ENCODE data around the gene TLR10. TPM values are rescaled to one million over a fixed set of nuclear protein-coding genes. Genes with fewer than 3 reads are reported as not detected.

TLR10 gene
- total RNA-seq, 2 experiments from 2014 or later, result 27.4 to 34.5 TPM

GRCh38 chr4:38734446-38734845 is 48.3 kb downstream of the TLR10 start:
- TF ChIP-seq CTCF (conservative IDR thresholded peaks at IDR 0.05; ENCODE audit: low read length) (no peak), EZH2phosphoT487 (IDR thresholded peaks at IDR 0.05; ENCODE audit: borderline replicate concordance, low read depth, low read length) (no peak)
- no peak overlapping the region for H2AFZ ChIP-seq (ENCODE audit: low read length)
- H3K4me2 ChIP-seq (ENCODE audit: low read length), result no peak overlapping the region
- no peaks in the 10 kb centered on the region for H3K4me1 ChIP-seq (ENCODE audit: insufficient read depth, low read length, poor library complexity, severe bottlenecking)
- H3K27ac ChIP-seq (ENCODE audit: low read depth, low read length, poor library complexity, severe bottlenecking), result no peak overlapping the region
- no peaks in the 10 kb centered on the region for H4K20me1 ChIP-seq (ENCODE audit: insufficient read depth, low read length)
- BruUV-seq (replicated peaks), result no TSS peak
- CTCF ChIA-PET (ENCODE audit: unreplicated experiment), result no interaction called here
- DNase-seq (ENCODE audit: low spot score), result no peak
- intact Hi-C loops (cut with micrococcal nuclease; ENCODE audit: unreplicated experiment), result no loop called here
- peaks cover 4% of the 10 kb centered on the region; the same call in 1 of the 2 replicates for H3K9me3 ChIP-seq (ENCODE audit: low read length)
- H3K36me3 ChIP-seq (ENCODE audit: insufficient read depth, low read length), result no peaks in the 10 kb centered on the region
- H3K79me2 ChIP-seq (ENCODE audit: insufficient read depth, low read depth, low read length), result no peaks in the 10 kb centered on the region
- H3K4me3 ChIP-seq (ENCODE audit: low read depth, low read length, poor library complexity, severe bottlenecking), result no peak overlapping the region
- no peaks in the 10 kb centered on the region for H3K9me2 ChIP-seq (ENCODE audit: insufficient read depth, low read length)
- POLR2A ChIA-PET, result interaction anchor here (0.8 kb wide), 1 partner anchor 8 kb away, joined by 3 read pairs; no protein-coding TSS in a partner anchor

GRCh38 chr4:38733663-38734062 is 49.1 kb downstream of the TLR10 start:
- CTCF ChIA-PET (ENCODE audit: unreplicated experiment), result no interaction called here
- POLR2A ChIA-PET, result no interaction called here
- no peak for DNase-seq (ENCODE audit: low spot score)

More at GRCh38 chr4:38733663-38734062, 49.1 kb downstream of the TLR10 start:
- Histone ChIP-seq H3K27ac (ENCODE audit: low read depth, low read length, poor library complexity, severe bottlenecking) (no peak overlapping the region), H2AFZ (ENCODE audit: low read length) (no peak overlapping the region), H3K36me3 (ENCODE audit: insufficient read depth, low read length) (no peaks in the 10 kb centered on the region), H3K9me2 (ENCODE audit: insufficient read depth, low read length) (no peaks in the 10 kb centered on the region), H3K4me1 (ENCODE audit: insufficient read depth, low read length, poor library complexity, severe bottlenecking) (no peaks in the 10 kb centered on the region), H3K4me3 (ENCODE audit: low read depth, low read length, poor library complexity, severe bottlenecking) (no peak overlapping the region), H3K79me2 (ENCODE audit: insufficient read depth, low read depth, low read length) (no peaks in the 10 kb centered on the region), H3K4me2 (ENCODE audit: low read length) (no peak overlapping the region), H4K20me1 (ENCODE audit: insufficient read depth, low read length) (no peaks in the 10 kb centered on the region), H3K9me3 (ENCODE audit: low read length) (peaks cover 4% of the 10 kb centered on the region; the same call in 1 of the 2 replicates)
- BruUV-seq (replicated peaks), result no TSS peak
- intact Hi-C loops (cut with micrococcal nuclease; ENCODE audit: unreplicated experiment), result no loop called here
- TF ChIP-seq CTCF (conservative IDR thresholded peaks at IDR 0.05; ENCODE audit: low read length) (no peak), EZH2phosphoT487 (IDR thresholded peaks at IDR 0.05; ENCODE audit: borderline replicate concordance, low read depth, low read length) (no peak)

Measured in OCI-LY7 (cell line).